Esophagus squamous epithelium (tissue), 4 donors: ENCODE measurements around the gene YIPF1.

Source experiments
- CTCF ChIP-seq, 6 experiments: fragments of 450-650 bp in 4 of 6; fragments of 200-600 bp in 2 of 6; sonication (generic) in 2 of 6; IDR thresholded peaks; one replicate each; pipeline ENCODE4 v1.5.1; 2016 to 2019; ENCODE audit warnings: antibody characterized with exemption in 6 of 6, mild to moderate bottlenecking in 4 of 6, moderate library complexity in 4 of 6
- POLR2A ChIP-seq, 4 donors: fragments of 450-650 bp; IDR thresholded peaks; one replicate each; pipeline ENCODE4 v1.6.1; 2017; ENCODE audit warnings: antibody characterized with exemption in 4 of 4, mild to moderate bottlenecking in 4 of 4, moderate library complexity in 3 of 4

- no peak for TF ChIP-seq CTCF (IDR thresholded peaks at IDR 0.05)
- TF ChIP-seq POLR2A (IDR thresholded peaks at IDR 0.05): no peak
Observed at GRCh38 chr1:53835491-53835890, 54.1 kb downstream of the YIPF1 start.
